ENCODE measurements around the gene LARGE2.

The LARGE2 gene

GRCh38 chr11:45928535-45929215 lies 6.2 kb downstream of the LARGE2 start:
- no peak for DNase-seq (ENCODE audit: extremely low read depth in 1 of 2, low read depth in 1 of 2)

- no peak for DNase-seq (ENCODE audit: extremely low read depth in 1 of 2, low read depth in 1 of 2)
These were observed 7.1 kb downstream of the LARGE2 start for GRCh38 chr11:45929486-45930030.

- no peak for DNase-seq (ENCODE audit: extremely low read depth in 1 of 2, low read depth in 1 of 2)
These were observed 7.8 kb downstream of the LARGE2 start for GRCh38 chr11:45930031-45930794.

- DNase-seq (ENCODE audit: extremely low read depth in 1 of 2, low read depth in 1 of 2) = no peak
These were observed 8.6 kb downstream of the LARGE2 start for GRCh38 chr11:45930951-45931570.

GRCh38 chr11:45931739-45932138 lies 9.3 kb downstream of the LARGE2 start:
- DNase-seq (ENCODE audit: extremely low read depth in 1 of 2, low read depth in 1 of 2) = no peak

- no peak for DNase-seq (ENCODE audit: extremely low read depth in 1 of 2, low read depth in 1 of 2)
These were observed 9.8 kb downstream of the LARGE2 start for GRCh38 chr11:45932217-45932616.

- DNase-seq (ENCODE audit: extremely low read depth in 1 of 2, low read depth in 1 of 2) = no peak
These were observed 10.8 kb downstream of the LARGE2 start for GRCh38 chr11:45933131-45933831.

- DNase-seq (ENCODE audit: extremely low read depth in 1 of 2, low read depth in 1 of 2) = no peak
These were observed 11.6 kb downstream of the LARGE2 start for GRCh38 chr11:45933846-45934579.

- DNase-seq (ENCODE audit: extremely low read depth in 1 of 2, low read depth in 1 of 2) = no peak
These were observed 12.3 kb downstream of the LARGE2 start for GRCh38 chr11:45934580-45935318.

GRCh38 chr11:45935349-45936064 lies 13.1 kb downstream of the LARGE2 start:
- DNase-seq (ENCODE audit: extremely low read depth in 1 of 2, low read depth in 1 of 2) = no peak

GRCh38 chr11:45936511-45937054 lies 14.1 kb downstream of the LARGE2 start:
- no peak for DNase-seq (ENCODE audit: extremely low read depth in 1 of 2, low read depth in 1 of 2)

- DNase-seq (ENCODE audit: extremely low read depth in 1 of 2, low read depth in 1 of 2) = no peak
These were observed 15.5 kb downstream of the LARGE2 start for GRCh38 chr11:45937916-45938315.

- DNase-seq (ENCODE audit: extremely low read depth in 1 of 2, low read depth in 1 of 2) = no peak
These were observed 17.4 kb downstream of the LARGE2 start for GRCh38 chr11:45939836-45940235.

GRCh38 chr11:45941285-45941684 lies 18.8 kb downstream of the LARGE2 start:
- no peak for DNase-seq (ENCODE audit: extremely low read depth in 1 of 2, low read depth in 1 of 2)

- DNase-seq (ENCODE audit: extremely low read depth in 1 of 2, low read depth in 1 of 2) = no peak
These were observed 19.9 kb downstream of the LARGE2 start for GRCh38 chr11:45942381-45942780.

GRCh38 chr11:45945397-45945999 lies 23.0 kb downstream of the LARGE2 start:
- DNase-seq (ENCODE audit: extremely low read depth in 1 of 2, low read depth in 1 of 2) = no peak

- no peak for DNase-seq (ENCODE audit: extremely low read depth in 1 of 2, low read depth in 1 of 2)
These were observed 25.4 kb downstream of the LARGE2 start for GRCh38 chr11:45947885-45948284.

GRCh38 chr11:45948356-45948755 lies 25.9 kb downstream of the LARGE2 start:
- no peak for DNase-seq (ENCODE audit: extremely low read depth in 1 of 2, low read depth in 1 of 2)

Measured in stimulated activated CD8-positive, alpha-beta memory T cell treated with anti-CD3 and anti-CD28 coated beads, Interleukin-7, amount 100 ng/mL, for 48 hours (primary cell).